ENCODE data around the gene LRRN3.

DNA sequence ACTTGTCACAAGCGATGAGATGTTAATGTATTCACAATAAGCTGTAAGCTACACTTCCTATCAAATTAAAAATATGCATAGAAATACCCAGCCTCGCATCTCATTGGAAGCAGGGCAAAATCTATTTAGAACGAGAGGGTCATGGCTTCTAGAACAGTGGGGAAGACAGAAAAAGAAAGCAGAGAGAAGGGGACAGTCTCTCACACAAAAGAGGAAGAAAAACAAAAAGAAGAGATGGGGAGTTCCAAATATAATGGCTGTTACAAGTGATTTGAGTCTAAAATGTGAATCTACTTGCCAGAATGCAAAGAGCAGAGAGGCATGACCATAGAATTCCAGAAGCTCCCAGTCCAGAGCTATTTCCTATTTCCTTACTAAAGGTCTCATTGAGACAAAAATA, 13.8 kb downstream of the LRRN3 start:
- TF ChIP-seq, protein P1, sequence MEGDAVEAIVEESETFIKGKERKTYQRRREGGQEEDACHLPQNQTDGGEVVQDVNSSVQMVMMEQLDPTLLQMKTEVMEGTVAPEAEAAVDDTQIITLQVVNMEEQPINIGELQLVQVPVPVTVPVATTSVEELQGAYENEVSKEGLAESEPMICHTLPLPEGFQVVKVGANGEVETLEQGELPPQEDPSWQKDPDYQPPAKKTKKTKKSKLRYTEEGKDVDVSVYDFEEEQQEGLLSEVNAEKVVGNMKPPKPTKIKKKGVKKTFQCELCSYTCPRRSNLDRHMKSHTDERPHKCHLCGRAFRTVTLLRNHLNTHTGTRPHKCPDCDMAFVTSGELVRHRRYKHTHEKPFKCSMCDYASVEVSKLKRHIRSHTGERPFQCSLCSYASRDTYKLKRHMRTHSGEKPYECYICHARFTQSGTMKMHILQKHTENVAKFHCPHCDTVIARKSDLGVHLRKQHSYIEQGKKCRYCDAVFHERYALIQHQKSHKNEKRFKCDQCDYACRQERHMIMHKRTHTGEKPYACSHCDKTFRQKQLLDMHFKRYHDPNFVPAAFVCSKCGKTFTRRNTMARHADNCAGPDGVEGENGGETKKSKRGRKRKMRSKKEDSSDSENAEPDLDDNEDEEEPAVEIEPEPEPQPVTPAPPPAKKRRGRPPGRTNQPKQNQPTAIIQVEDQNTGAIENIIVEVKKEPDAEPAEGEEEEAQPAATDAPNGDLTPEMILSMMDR (IDR thresholded peaks at IDR 0.05), result no peak
- TF ChIP-seq EP300 (IDR thresholded peaks at IDR 0.05), result no peak

All from upper lobe of left lung (tissue), 4 donors.